ENCODE measurements around the gene RIPPLY2.

The RIPPLY2 gene

GRCh38 chr6:83879746-83880145 is 26.6 kb downstream of the RIPPLY2 start:
- DNase-seq (ENCODE audit: extremely low read depth, low read depth) = no peak
- TF ChIP-seq, protein P1, sequence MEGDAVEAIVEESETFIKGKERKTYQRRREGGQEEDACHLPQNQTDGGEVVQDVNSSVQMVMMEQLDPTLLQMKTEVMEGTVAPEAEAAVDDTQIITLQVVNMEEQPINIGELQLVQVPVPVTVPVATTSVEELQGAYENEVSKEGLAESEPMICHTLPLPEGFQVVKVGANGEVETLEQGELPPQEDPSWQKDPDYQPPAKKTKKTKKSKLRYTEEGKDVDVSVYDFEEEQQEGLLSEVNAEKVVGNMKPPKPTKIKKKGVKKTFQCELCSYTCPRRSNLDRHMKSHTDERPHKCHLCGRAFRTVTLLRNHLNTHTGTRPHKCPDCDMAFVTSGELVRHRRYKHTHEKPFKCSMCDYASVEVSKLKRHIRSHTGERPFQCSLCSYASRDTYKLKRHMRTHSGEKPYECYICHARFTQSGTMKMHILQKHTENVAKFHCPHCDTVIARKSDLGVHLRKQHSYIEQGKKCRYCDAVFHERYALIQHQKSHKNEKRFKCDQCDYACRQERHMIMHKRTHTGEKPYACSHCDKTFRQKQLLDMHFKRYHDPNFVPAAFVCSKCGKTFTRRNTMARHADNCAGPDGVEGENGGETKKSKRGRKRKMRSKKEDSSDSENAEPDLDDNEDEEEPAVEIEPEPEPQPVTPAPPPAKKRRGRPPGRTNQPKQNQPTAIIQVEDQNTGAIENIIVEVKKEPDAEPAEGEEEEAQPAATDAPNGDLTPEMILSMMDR (IDR thresholded peaks at IDR 0.05; ENCODE audit: low read depth, low read length, missing control alignments) = no peak
- H3K4me3 ChIP-seq (replicated peaks; ENCODE audit: low read depth, low read length) = no peak overlapping the region

DNA sequence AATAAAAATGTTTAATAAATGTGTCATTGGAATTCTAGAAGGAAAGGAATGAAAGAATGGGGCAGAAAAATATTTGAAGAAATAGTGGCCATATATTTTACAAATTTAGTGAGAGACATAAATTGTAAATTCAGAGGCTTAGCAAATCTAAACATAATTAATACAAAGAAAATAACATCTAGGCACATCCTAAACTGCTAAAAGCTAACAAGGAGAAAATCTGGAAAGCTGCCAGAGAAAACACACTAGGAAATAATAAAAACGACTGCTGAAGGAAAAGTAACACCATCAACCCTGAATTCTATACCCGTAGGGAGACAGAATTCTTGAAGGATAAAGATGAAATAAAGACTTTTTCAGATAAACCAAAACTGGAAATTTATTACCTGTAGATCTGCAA is 30.1 kb downstream of the RIPPLY2 start:
- TF ChIP-seq, protein P1 (IDR thresholded peaks at IDR 0.05; ENCODE audit: low read depth, low read length, missing control alignments) = no peak

GRCh38 chr6:83884523-83884922 is 31.4 kb downstream of the RIPPLY2 start:
- H3K4me3 ChIP-seq (replicated peaks; ENCODE audit: low read depth, low read length) = no peak overlapping the region
- TF ChIP-seq, protein P1 (IDR thresholded peaks at IDR 0.05; ENCODE audit: low read depth, low read length, missing control alignments) = peak; percentile 46
- peak; percentile 43 for DNase-seq (ENCODE audit: extremely low read depth, low read depth)

More for the DNA sequence above, 30.1 kb downstream of the RIPPLY2 start:
- H3K4me3 ChIP-seq (replicated peaks; ENCODE audit: low read depth, low read length) = no peak overlapping the region
- no peak for DNase-seq (ENCODE audit: extremely low read depth, low read depth)

DNA sequence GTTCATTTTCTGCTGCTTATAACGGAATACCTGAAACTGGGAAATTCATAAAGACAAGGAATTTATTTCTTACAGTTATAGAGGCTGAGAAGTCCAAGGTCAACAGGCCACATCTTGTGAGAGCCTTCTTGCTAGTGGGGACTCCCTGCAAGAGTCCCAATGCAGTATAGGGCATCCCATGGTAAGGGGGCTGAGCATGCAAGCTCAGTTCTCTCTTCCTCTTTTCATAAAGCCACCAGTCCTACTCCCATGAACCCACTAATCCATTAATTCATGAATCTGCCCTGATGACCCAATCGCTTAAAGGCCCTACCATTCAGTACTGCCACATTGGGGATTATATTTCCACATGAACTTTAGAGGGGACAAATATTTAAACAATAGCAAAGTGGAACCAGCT is 32.8 kb downstream of the RIPPLY2 start:
- no peak for DNase-seq (ENCODE audit: extremely low read depth, low read depth)
- no peak overlapping the region for H3K4me3 ChIP-seq (replicated peaks; ENCODE audit: low read depth, low read length)
- TF ChIP-seq, protein P1 (IDR thresholded peaks at IDR 0.05; ENCODE audit: low read depth, low read length, missing control alignments) = no peak

DNA sequence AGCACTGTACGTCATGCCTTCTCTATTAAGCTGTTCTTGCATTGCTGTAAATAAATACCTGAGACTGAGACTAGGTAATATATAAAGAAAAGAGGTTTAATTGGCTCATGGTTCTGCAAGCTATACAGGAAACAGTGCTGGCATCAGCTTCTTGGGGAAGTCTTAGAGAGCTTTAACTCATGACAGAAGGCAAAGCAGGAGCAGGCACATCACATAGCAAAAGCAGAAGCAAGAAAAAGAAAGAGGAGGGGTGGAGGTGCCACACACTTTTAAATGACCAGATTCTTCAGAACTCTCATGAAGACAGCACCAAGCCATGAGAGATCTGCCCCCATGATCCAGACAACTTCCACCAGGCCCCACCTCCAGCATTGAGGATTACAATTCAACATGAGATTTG is 36.5 kb downstream of the RIPPLY2 start:
- TF ChIP-seq, protein P1 (IDR thresholded peaks at IDR 0.05; ENCODE audit: low read depth, low read length, missing control alignments) = no peak
- H3K4me3 ChIP-seq (replicated peaks; ENCODE audit: low read depth, low read length) = no peak overlapping the region
- no peak for DNase-seq (ENCODE audit: extremely low read depth, low read depth)

GRCh38 chr6:83890520-83890919 is 37.4 kb downstream of the RIPPLY2 start:
- H3K4me3 ChIP-seq (replicated peaks; ENCODE audit: low read depth, low read length) = no peak overlapping the region
- TF ChIP-seq, protein P1 (IDR thresholded peaks at IDR 0.05; ENCODE audit: low read depth, low read length, missing control alignments) = no peak
- DNase-seq (ENCODE audit: extremely low read depth, low read depth) = no peak

- no peak for DNase-seq (ENCODE audit: extremely low read depth, low read depth)
Measured at GRCh38 chr6:83891586-83891985, 38.4 kb downstream of the RIPPLY2 start.

More at GRCh38 chr6:83891586-83891985, 38.4 kb downstream of the RIPPLY2 start:
- TF ChIP-seq, protein P1 (IDR thresholded peaks at IDR 0.05; ENCODE audit: low read depth, low read length, missing control alignments) = no peak
- no peak overlapping the region for H3K4me3 ChIP-seq (replicated peaks; ENCODE audit: low read depth, low read length)

All from HFF-Myc (cell line).